HL-60 (cell line): ENCODE data around the gene NETO1.

Experiments
- DNase-seq, 2 experiments: peaks; one replicate each; pipeline ENCODE4 v3.0.0-alpha.2; 2010 to 2020; ENCODE audit warnings: low read depth in 1 of 2, low spot score in 1 of 2
- H3K27ac ChIP-seq: fragments of 250-450 bp; sonication (Bioruptor Pico); replicated peaks from 2 replicates; pipeline ENCODE4 v1.5.1; 2020; ENCODE audit warnings: mild to moderate bottlenecking, moderate library complexity
- H3K27me3 ChIP-seq: fragments of 250-450 bp; sonication (Bioruptor Pico); 2 replicates; pipeline ENCODE4 v1.5.1; 2021; ENCODE audit warnings: mild to moderate bottlenecking, moderate library complexity; ENCODE audit not compliant: insufficient read depth, poor library complexity, severe bottlenecking
- H3K4me3 ChIP-seq: replicated peaks from 2 replicates; pipeline ENCODE4 v1.5.1; 2011; ENCODE audit warnings: mild to moderate bottlenecking, control low read depth, low read length; ENCODE audit not compliant: insufficient read depth
- CTCF ChIP-seq: IDR thresholded peaks from one replicate; pipeline ENCODE4 v1.5.1; 2011; ENCODE audit warnings: low read length, control low read depth, inconsistent platforms; ENCODE audit not compliant: insufficient read depth
- GABPA ChIP-seq: IDR thresholded peaks from 2 replicates; pipeline ENCODE4 v1.6.1; 2012; ENCODE audit warnings: low read depth
- POLR2AphosphoS5 ChIP-seq: IDR thresholded peaks from 2 replicates; pipeline ENCODE4 v1.6.1; 2012; ENCODE audit warnings: low read depth
- SPI1 ChIP-seq: IDR thresholded peaks from 2 replicates; pipeline ENCODE4 v1.6.1; 2012; ENCODE audit warnings: low read depth, mild to moderate bottlenecking, borderline replicate concordance
- TF ChIP-seq, protein P1 (sequence below): IDR thresholded peaks from 2 replicates; pipeline ENCODE4 v1.6.1; 2012; ENCODE audit warnings: low read depth; ENCODE audit not compliant: insufficient replicate concordance

Gene NETO1

GRCh38 chr18:72859088-72859487, 8.7 kb downstream of the NETO1 start:
- no peak for DNase-seq
- Histone ChIP-seq H3K4me3 (no peak overlapping the region), H3K27ac (no peak overlapping the region), H3K27me3 (no peaks in the 10 kb centered on the region)
- no peak for TF ChIP-seq POLR2AphosphoS5
- no peak for TF ChIP-seq GABPA
- no peak for TF ChIP-seq SPI1
- TF ChIP-seq CTCF, result no peak
- TF ChIP-seq, protein P1, sequence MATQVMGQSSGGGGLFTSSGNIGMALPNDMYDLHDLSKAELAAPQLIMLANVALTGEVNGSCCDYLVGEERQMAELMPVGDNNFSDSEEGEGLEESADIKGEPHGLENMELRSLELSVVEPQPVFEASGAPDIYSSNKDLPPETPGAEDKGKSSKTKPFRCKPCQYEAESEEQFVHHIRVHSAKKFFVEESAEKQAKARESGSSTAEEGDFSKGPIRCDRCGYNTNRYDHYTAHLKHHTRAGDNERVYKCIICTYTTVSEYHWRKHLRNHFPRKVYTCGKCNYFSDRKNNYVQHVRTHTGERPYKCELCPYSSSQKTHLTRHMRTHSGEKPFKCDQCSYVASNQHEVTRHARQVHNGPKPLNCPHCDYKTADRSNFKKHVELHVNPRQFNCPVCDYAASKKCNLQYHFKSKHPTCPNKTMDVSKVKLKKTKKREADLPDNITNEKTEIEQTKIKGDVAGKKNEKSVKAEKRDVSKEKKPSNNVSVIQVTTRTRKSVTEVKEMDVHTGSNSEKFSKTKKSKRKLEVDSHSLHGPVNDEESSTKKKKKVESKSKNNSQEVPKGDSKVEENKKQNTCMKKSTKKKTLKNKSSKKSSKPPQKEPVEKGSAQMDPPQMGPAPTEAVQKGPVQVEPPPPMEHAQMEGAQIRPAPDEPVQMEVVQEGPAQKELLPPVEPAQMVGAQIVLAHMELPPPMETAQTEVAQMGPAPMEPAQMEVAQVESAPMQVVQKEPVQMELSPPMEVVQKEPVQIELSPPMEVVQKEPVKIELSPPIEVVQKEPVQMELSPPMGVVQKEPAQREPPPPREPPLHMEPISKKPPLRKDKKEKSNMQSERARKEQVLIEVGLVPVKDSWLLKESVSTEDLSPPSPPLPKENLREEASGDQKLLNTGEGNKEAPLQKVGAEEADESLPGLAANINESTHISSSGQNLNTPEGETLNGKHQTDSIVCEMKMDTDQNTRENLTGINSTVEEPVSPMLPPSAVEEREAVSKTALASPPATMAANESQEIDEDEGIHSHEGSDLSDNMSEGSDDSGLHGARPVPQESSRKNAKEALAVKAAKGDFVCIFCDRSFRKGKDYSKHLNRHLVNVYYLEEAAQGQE, result no peak

DNA sequence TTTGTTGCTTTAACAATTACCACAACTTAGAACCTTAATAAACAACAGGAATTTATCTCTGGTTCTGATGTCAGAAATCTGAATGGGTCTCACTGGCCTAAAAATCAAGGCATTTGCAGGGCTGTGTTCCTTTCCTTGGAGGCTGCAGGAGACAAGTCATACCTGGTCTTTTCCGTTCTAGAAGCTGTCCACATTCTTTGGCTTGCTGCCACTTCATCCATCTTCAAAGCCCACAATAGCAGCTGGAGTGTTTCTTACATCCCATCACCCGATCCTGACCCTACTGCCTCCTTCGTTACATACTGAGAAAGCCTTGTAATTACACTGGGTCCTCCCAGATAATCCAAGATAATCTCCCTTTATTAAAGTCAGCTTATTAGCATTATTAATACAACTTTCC, 18.1 kb downstream of the NETO1 start:
- TF ChIP-seq, protein P1, result no peak
- TF ChIP-seq POLR2AphosphoS5 (no peak), GABPA (no peak)
- Histone ChIP-seq H3K27me3 (no peaks in the 10 kb centered on the region), H3K4me3 (no peak overlapping the region), H3K27ac (no peak overlapping the region)
- DNase-seq, result no peak

DNA sequence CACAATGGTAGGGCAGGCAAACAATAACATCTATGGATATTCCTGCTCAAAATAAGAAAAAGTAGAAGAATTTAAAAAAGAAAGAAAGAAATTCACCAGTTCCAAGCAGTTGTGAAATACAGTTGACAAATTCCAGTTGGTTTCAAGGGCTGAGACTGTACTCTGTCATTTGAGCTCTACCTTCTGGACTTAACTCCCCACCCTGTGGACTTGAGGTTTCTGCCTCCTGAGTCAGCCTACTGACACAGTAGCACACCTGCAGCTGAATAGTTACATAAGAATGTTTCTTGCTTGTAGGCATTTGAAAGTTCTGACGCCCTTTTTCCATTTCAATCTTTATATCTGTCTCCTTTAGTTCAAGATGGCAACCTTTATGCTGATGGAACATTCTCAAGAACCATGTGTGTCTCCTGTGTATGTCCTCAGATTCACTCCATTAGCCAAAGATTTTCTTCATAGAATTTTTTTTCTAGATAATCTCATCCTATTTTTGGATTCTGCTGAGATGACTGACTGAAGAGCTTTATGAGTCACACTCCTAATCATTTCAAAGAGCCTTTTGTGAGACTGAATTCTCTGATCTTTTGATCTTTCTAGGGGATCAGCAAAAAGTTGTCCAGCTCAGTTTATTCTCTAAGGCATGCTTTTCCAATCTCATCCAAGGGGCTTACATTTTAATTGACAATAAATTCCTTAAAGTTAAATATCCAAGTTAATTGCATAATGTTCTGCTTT, 19.1 kb downstream of the NETO1 start:
- TF ChIP-seq CTCF (no peak), POLR2AphosphoS5 (no peak), GABPA (no peak), SPI1 (no peak)
- TF ChIP-seq, protein P1, result no peak
- Histone ChIP-seq H3K4me3 (no peak overlapping the region), H3K27ac (no peak overlapping the region), H3K27me3 (no peaks in the 10 kb centered on the region)
- no peak for DNase-seq

DNA sequence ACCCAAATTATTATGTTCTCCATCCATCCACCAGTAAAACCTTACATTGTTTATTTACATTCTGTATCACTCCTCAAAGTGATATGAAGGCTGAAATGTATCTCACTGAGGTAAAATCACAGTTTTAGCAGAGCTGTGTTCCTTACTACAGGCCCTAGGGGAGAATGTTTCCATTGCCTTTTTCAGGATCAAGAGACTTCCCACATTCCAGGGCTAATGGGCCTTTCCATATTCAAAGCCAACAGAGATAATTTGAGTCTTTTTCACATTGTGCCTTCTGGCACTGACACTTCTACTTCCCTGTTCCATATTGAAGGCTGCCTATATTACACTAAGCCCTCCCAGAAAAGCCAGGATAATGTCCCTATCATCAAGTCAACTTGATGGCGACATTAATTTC, 20.0 kb downstream of the NETO1 start:
- no peaks in the 10 kb centered on the region for H3K27me3 ChIP-seq
- no peak overlapping the region for H3K4me3 ChIP-seq
- no peak overlapping the region for H3K27ac ChIP-seq
- DNase-seq, result no peak
- TF ChIP-seq CTCF (no peak), GABPA (no peak), SPI1 (no peak), POLR2AphosphoS5 (no peak)
- TF ChIP-seq, protein P1, result no peak
